K562 (cell line): ENCODE results near the gene FERMT3. TPM values are rescaled to one million over a fixed set of nuclear protein-coding genes. Genes with fewer than 3 reads are reported as not detected.
"Not testable (repeated sequence)": the region's sequence is repeated elsewhere in the genome, so short reads cannot be mapped to it uniquely, and the experiment has no call there.

Experiments used
- ATAC-seq: fragments of 200-7000 bp; cut with Tn5 transposase; 3 replicates; pipeline ENCODE4 v1.9.1; 2020; ENCODE audit warnings: moderate library complexity
- BruUV-seq: library from RNA; stranded (reverse); fragments of 400-500 nt; replicated peaks from 2 replicates; lab custom pipeline; 2021; lab: Mats Ljungman, UMichigan
- CTCF ChIA-PET: fragments of 300-600 bp; formaldehyde crosslinking; extraction: SDS; loops from one replicate; lab custom pipeline; 2021; ENCODE audit warnings: low intra/inter-chr PET ratio; lab: Yijun Ruan, JAX
- POLR2A ChIA-PET: fragments of 300-600, 350-650 bp; sonication (Branson Sonifier 250); formaldehyde crosslinking; extraction: SDS; loops from one replicate; lab custom pipeline; 2021; ENCODE audit warnings: antibody characterized with exemption, inconsistent platforms; lab: Yijun Ruan, JAX
- DNase-seq, 4 experiments: peaks; one replicate each; pipeline versions ENCODE4 v3.0.0 to v3.0.0-alpha.2; 2011 to 2018; ENCODE audit warnings: low spot score in 3 of 4, mixed read lengths in 3 of 4; ENCODE audit errors: extremely low read depth in 1 of 4
- FAIRE-seq: peaks from 2 replicates; lab custom pipeline; 2011; peaks lifted over from hg19 to GRCh38; lab: Jason Lieb, UNC
- H2AFZ ChIP-seq: 2 replicates; pipeline ENCODE4 v1.6.0; 2011; ENCODE audit warnings: low read depth, low read length, control low read depth, inconsistent platforms
- H3K27ac ChIP-seq: fragments of 200-600 bp; 3 replicates; pipeline ENCODE4 v1.8.0; 2011; ENCODE audit warnings: low read depth, mild to moderate bottlenecking, control low read depth, inconsistent platforms, low read length, moderate library complexity, mixed read lengths; ENCODE audit errors: extremely low read depth
- H3K27me3 ChIP-seq, 2 experiments: fragments of 300-600 bp in 1 of 2; 2 replicates in 1 of 2; 3 replicates in 1 of 2; pipeline versions ENCODE4 v1.6.0 to v1.8.0; 2011; ENCODE audit warnings: inconsistent platforms in 2 of 2, low read length in 2 of 2, mild to moderate bottlenecking in 1 of 2, mixed read lengths in 1 of 2, moderate library complexity in 1 of 2; ENCODE audit not compliant: control insufficient read depth in 2 of 2, insufficient read depth in 2 of 2
- H3K36me3 ChIP-seq: fragments of 300-600 bp; 3 replicates; pipeline ENCODE4 v1.8.0; 2011; ENCODE audit warnings: mild to moderate bottlenecking, low read length, inconsistent platforms; ENCODE audit not compliant: control insufficient read depth, insufficient read depth
- H3K4me1 ChIP-seq, 2 experiments: fragments of 200-600 bp in 1 of 2; replicated peaks in 1 of 2; 2 replicates in 1 of 2; 3 replicates in 1 of 2; pipeline versions ENCODE4 v1.5.1 to v1.8.0; 2011; ENCODE audit warnings: inconsistent platforms in 2 of 2, low read length in 2 of 2, mild to moderate bottlenecking in 1 of 2, mixed read lengths in 1 of 2, moderate library complexity in 1 of 2; ENCODE audit not compliant: control insufficient read depth in 2 of 2, insufficient read depth in 2 of 2
- H3K4me2 ChIP-seq: 2 replicates; pipeline ENCODE4 v1.6.1; 2011; ENCODE audit warnings: low read length, control low read depth, inconsistent platforms, mixed read lengths; ENCODE audit not compliant: insufficient read depth
- H3K4me3 ChIP-seq: fragments of 200-600 bp; sonication (generic), shearing (Covaris generic); 2 replicates; pipeline ENCODE4 v1.5.1; 2016; ENCODE audit warnings: control low read depth, inconsistent platforms
- H3K79me2 ChIP-seq: fragments of 200-600 bp; 3 replicates; pipeline ENCODE4 v1.8.0; 2011; ENCODE audit warnings: low read length, inconsistent platforms; ENCODE audit not compliant: control insufficient read depth, insufficient read depth
- H3K9ac ChIP-seq, 2 experiments: 2 replicates each; pipeline versions ENCODE4 v1.6.0 to v1.6.1; 2011; ENCODE audit warnings: low read depth in 2 of 2, low read length in 2 of 2, control low read depth in 1 of 2, inconsistent platforms in 1 of 2, mild to moderate bottlenecking in 1 of 2, mixed read lengths in 1 of 2; ENCODE audit not compliant: insufficient read depth in 1 of 2
- H3K9me1 ChIP-seq: one replicate; pipeline ENCODE4 v1.6.0; 2011; ENCODE audit warnings: inconsistent platforms, mild to moderate bottlenecking, low read length, moderate library complexity; ENCODE audit not compliant: control insufficient read depth, insufficient read depth
- H3K9me3 ChIP-seq: replicated peaks from 2 replicates; pipeline ENCODE4 v1.5.1; 2011; ENCODE audit warnings: low read depth, low read length, inconsistent platforms; ENCODE audit not compliant: control insufficient read depth, insufficient read depth
- H4K20me1 ChIP-seq: replicated peaks from 2 replicates; pipeline ENCODE4 v1.6.1; 2011; ENCODE audit warnings: low read length, inconsistent platforms, mixed read lengths; ENCODE audit not compliant: control insufficient read depth, insufficient read depth
- CCNT2 ChIP-seq: IDR thresholded peaks from 2 replicates; pipeline ENCODE4 v1.6.1; 2011; ENCODE audit warnings: borderline replicate concordance, low read depth, mild to moderate bottlenecking, moderate library complexity, mixed read lengths, low read length; ENCODE audit not compliant: insufficient read length; ENCODE audit errors: extremely low read depth
- CXXC5 ChIP-seq: fragments of 250-450 bp; sonication (Bioruptor Pico); IDR thresholded peaks from 2 replicates; pipeline ENCODE4 v1.8.0; 2022; ENCODE audit warnings: inconsistent platforms, mild to moderate bottlenecking, moderate library complexity
- E2F6 ChIP-seq, 2 experiments: IDR thresholded peaks; 2 replicates each; pipeline ENCODE4 v1.6.1; 2011; ENCODE audit warnings: borderline replicate concordance in 1 of 2, control low read depth in 1 of 2, low read depth in 1 of 2, low read length in 1 of 2, mild to moderate bottlenecking in 1 of 2, mixed read lengths in 1 of 2, moderate library complexity in 1 of 2; ENCODE audit not compliant: insufficient read depth in 1 of 2, insufficient read length in 1 of 2, poor library complexity in 1 of 2, severe bottlenecking in 1 of 2; ENCODE audit errors: extremely low read depth in 1 of 2
- GTF3C2 ChIP-seq: IDR thresholded peaks from 3 replicates; pipeline ENCODE4 v1.6.1; 2011; ENCODE audit warnings: borderline replicate concordance, mild to moderate bottlenecking, moderate library complexity; ENCODE audit not compliant: insufficient read length; ENCODE audit errors: extremely low read depth
- MXD1 ChIP-seq: fragments of 250-450 bp; sonication (Bioruptor Pico); IDR thresholded peaks from 2 replicates; pipeline ENCODE4 v1.8.0; 2021; ENCODE audit warnings: borderline replicate concordance, mild to moderate bottlenecking, moderate library complexity; ENCODE audit not compliant: poor library complexity, severe bottlenecking
- MYC ChIP-seq, 2 experiments: fragments of 250-450 bp in 1 of 2; sonication (Bioruptor Pico) in 1 of 2; IDR thresholded peaks; 2 replicates each; pipeline versions ENCODE4 v1.5.1 to v1.6.1; 2012 to 2021; ENCODE audit warnings: low read depth in 2 of 2, borderline replicate concordance in 1 of 2, improper control_type of control experiment in 1 of 2, low read length in 1 of 2, mild to moderate bottlenecking in 1 of 2, moderate library complexity in 1 of 2
- NONO ChIP-seq, 2 experiments: fragments of 200-400 bp in 1 of 2; fragments of 450-650 bp in 1 of 2; formaldehyde crosslinking in 1 of 2; IDR thresholded peaks; 2 replicates each; pipeline ENCODE4 v1.6.1; 2017; ENCODE audit warnings: low read depth in 2 of 2, mild to moderate bottlenecking in 2 of 2, moderate library complexity in 2 of 2, low read length in 1 of 2
- RBM25 ChIP-seq: fragments of 200-400 bp; formaldehyde crosslinking; IDR thresholded peaks from 2 replicates; pipeline ENCODE4 v1.6.1; 2018; ENCODE audit warnings: low read length, low read depth, moderate library complexity; ENCODE audit not compliant: severe bottlenecking
- SAP30 ChIP-seq: fragments of 200-600 bp; sonication (generic); IDR thresholded peaks from 2 replicates; pipeline ENCODE4 v1.6.1; 2012; ENCODE audit warnings: borderline replicate concordance, low read depth, mild to moderate bottlenecking, moderate library complexity, low read length, control low read depth, inconsistent platforms; ENCODE audit not compliant: insufficient read depth, poor library complexity, severe bottlenecking
- SIN3A ChIP-seq, 2 experiments: fragments of 150-350 bp in 1 of 2; IDR thresholded peaks; 2 replicates each; pipeline ENCODE4 v1.6.1; 2011 to 2016; ENCODE audit warnings: borderline replicate concordance in 2 of 2, low read depth in 2 of 2, low read length in 2 of 2, mild to moderate bottlenecking in 2 of 2, moderate library complexity in 2 of 2; ENCODE audit not compliant: control insufficient read depth in 1 of 2
- SMAD4 ChIP-seq: fragments of 250-450 bp; sonication (Bioruptor Pico); conservative IDR thresholded peaks from 2 replicates; pipeline ENCODE4 v1.8.0; 2021; ENCODE audit warnings: inconsistent platforms, mild to moderate bottlenecking, moderate library complexity
- YY1 ChIP-seq, 3 experiments: IDR thresholded peaks; 2 replicates each; pipeline ENCODE4 v1.6.1; 2011; ENCODE audit warnings: low read length in 2 of 3, mild to moderate bottlenecking in 2 of 3, moderate library complexity in 2 of 3, borderline replicate concordance in 1 of 3, control low read depth in 1 of 3, low read depth in 1 of 3; ENCODE audit not compliant: insufficient read depth in 3 of 3, insufficient replicate concordance in 2 of 3, control insufficient read depth in 1 of 3, insufficient read length in 1 of 3; ENCODE audit errors: extremely low read depth in 1 of 3
- ZNF436 ChIP-seq: fragments of 250-450, 450-650 bp; sonication (Bioruptor Pico); formaldehyde crosslinking; IDR thresholded peaks from 2 replicates; pipeline ENCODE4 v1.7.0; 2020; ENCODE audit warnings: mild to moderate bottlenecking
- WGBS: fragments of 100-300 bp; shearing (Covaris generic); methylation state at CpG from one replicate; pipeline ENCODE4 v1.1.6; 2016; ENCODE audit warnings: low coverage, mixed read lengths; ENCODE audit not compliant: insufficient coverage; ENCODE audit errors: missing lambda C conversion rate; 5-methylcytosine and 5-hydroxymethylcytosine counted together
- in situ Hi-C: fragments of 300-500 bp; cut with MboI; formaldehyde crosslinking; loops from 4 replicates; pipeline ENCODE4 v1.15.0; 2018; ENCODE audit warnings: inconsistent platforms, mixed read lengths
- intact Hi-C: fragments of 100-400 bp; cut with micrococcal nuclease; formaldehyde crosslinking; loops from 2 replicates; pipeline ENCODE4 v1.14.2; 2022
- polyA plus RNA-seq, 8 experiments: library from polyadenylated mRNA; depleted of rRNA in 4 of 8; stranded (reverse) in 5 of 8; unstranded in 3 of 8; fragments of >200 nt; fragmentation: Nextera tagmentation in 2 of 8; fragmentation: Illumina TruSeq in 1 of 8; extraction: Ambion mirVana in 2 of 8; extraction: Trizol in 1 of 8; gene quantifications; 2 replicates each; pipeline versions ENCODE4 v1.2.1 to v1.2.3, GENCODE V29; 2011 to 2014; ENCODE audit warnings: inconsistent platforms in 1 of 8, missing spikeins in 1 of 8
- total RNA-seq, 7 experiments: library from RNA; depleted of rRNA in 6 of 7; stranded (reverse); fragments of >200 nt in 6 of 7; fragmentation: Illumina TruSeq in 2 of 7; extraction: Trizol in 2 of 7; gene quantifications; 2 replicates each; pipeline versions ENCODE4 v1.2.1 to v1.2.3, GENCODE V29; 2011 to 2021; ENCODE audit warnings: low replicate concordance in 1 of 7

FERMT3 gene
- total and polyA plus RNA-seq, 9 of the 15 experiments (the other 6 are each of a cell fraction or from before 2014, with no cell fraction given), result 3.2 to 275 (median 79.7) TPM

GRCh38 chr11:64246621-64246870, 40.0 kb downstream of the FERMT3 start:
- Histone ChIP-seq H3K79me2 (peaks cover 50% of the 10 kb centered on the region), H3K9ac (peak overlapping the region; percentile 95 to 98; a peak in 3 of 4 replicates), H3K27ac (peak overlapping the region; percentile 98; the same call in 2 of the 3 replicates), H3K4me1 (peaks cover 41 to 92% of the 10 kb centered on the region in 2 experiments), H3K4me3 (peak overlapping the region; percentile 98), H3K36me3 (peaks cover 37% of the 10 kb centered on the region)
- H4K20me1 ChIP-seq; H3K9me1 ChIP-seq; H2AFZ ChIP-seq; H3K27me3 ChIP-seq; H3K9me3 ChIP-seq; BruUV-seq; ATAC-seq; H3K4me2 ChIP-seq; DNase-seq; CTCF ChIA-PET; in situ Hi-C loops; FAIRE-seq; TF ChIP-seq MYC (CRISPR knock-in tag; IDR thresholded peaks at IDR 0.05; ENCODE audit: borderline replicate concordance, low read depth): not testable (repeated sequence)
- intact Hi-C loops, result loop anchor here (2.0 to 10.0 kb wide), 3 partner anchors 22 to 58 kb away; partner anchors contain the start of genes CATSPERZ, ESRRA and FERMT3
- WGBS, result 0% methylated on average over 15 of the region's 43 CpGs
- POLR2A ChIA-PET, result interaction anchor here (0.7 to 7.8 kb wide), 8 partner anchors 11 to 1875 kb away, joined by 3 to 58 read pairs (median 6); partner anchors contain the start of genes STIP1 and VEGFB
- TF ChIP-seq CXXC5 (CRISPR knock-in tag) (peak; percentile 66), SIN3A (IDR thresholded peaks at IDR 0.05; ENCODE audit: borderline replicate concordance in 2 of 2, control insufficient read depth in 1 of 2, low read depth in 2 of 2, low read length in 2 of 2) (peak in 1 of 2 experiments; percentile 37; a peak in 1 of 4 replicates), YY1 (IDR thresholded peaks at IDR 0.05; ENCODE audit: borderline replicate concordance in 1 of 3, control insufficient read depth in 1 of 3, extremely low read depth in 1 of 3, insufficient read depth in 3 of 3, insufficient read length in 1 of 3, insufficient replicate concordance in 2 of 3, low read depth in 1 of 3, low read length in 2 of 3) (peak in 2 of 3 experiments; percentile 78 to 80), MYC (IDR thresholded peaks at IDR 0.05; ENCODE audit: low read depth, low read length) (peak; percentile 70; the same call in 1 of the 2 replicates), ZNF436 (CRISPR knock-in tag) (peak; percentile 89), SAP30 (peak; percentile 18), CCNT2 (peak; percentile 26), RBM25 (peak; percentile 72), MXD1 (CRISPR knock-in tag) (peak; percentile 66), SMAD4 (CRISPR knock-in tag) (peak; percentile 14; the same call in 1 of the 2 replicates), GTF3C2 (peak; percentile 34), NONO (IDR thresholded peaks at IDR 0.05; ENCODE audit: low read depth in 2 of 2, low read length in 1 of 2) (peak in 1 of 2 experiments; percentile 55; a peak in 1 of 4 replicates), E2F6 (IDR thresholded peaks at IDR 0.05; ENCODE audit: borderline replicate concordance in 1 of 2, extremely low read depth in 1 of 2, insufficient read depth in 1 of 2, insufficient read length in 1 of 2, low read depth in 1 of 2, low read length in 1 of 2, poor library complexity in 1 of 2, severe bottlenecking in 1 of 2) (peak in 1 of 2 experiments; percentile 71)
